ENCODE results near the gene GRID2.

- TF ChIP-seq POLR2A (IDR thresholded peaks at IDR 0.05) = no peak
- TF ChIP-seq CTCF (IDR thresholded peaks at IDR 0.05) = no peak
These were observed 374.0 kb downstream of the GRID2 start for GRCh38 chr4:92677805-92678204.

Measured in breast epithelium (tissue), 3 donors.